NCI-H2196 treated with DMSO at 0.1 percent for 48 hours (cell line): ENCODE results near the gene ATP1B2.
"Not testable (repeated sequence)": the region's sequence is repeated elsewhere in the genome, so short reads cannot be mapped to it uniquely, and the experiment has no call there.

ENCODE experiments used
- DNase-seq: peaks from one replicate; lab custom pipeline; 2025; ENCODE audit not compliant: unreplicated experiment; lab: John Stamatoyannopoulos, UW

Gene ATP1B2

DNA sequence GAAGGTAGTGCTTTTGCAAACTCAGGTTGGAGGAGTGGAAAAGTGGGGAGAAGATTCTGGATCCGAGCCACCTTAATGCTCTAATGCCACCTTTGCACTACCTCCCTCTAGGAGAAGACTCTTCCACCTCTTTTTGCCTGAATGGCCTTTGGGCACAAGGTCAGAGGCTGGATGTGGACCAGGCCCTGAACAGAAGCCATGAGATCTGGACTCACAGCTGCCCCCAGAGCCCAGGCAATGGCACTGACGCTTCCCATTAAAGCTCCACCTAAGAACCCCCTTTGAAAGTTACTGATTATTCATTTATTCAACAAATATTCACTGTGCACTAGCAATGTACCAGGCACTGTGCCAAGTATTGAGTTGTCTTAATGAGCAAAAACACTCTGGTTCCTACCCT, 17.6 kb upstream of the ATP1B2 start:
- no peak for DNase-seq

DNA sequence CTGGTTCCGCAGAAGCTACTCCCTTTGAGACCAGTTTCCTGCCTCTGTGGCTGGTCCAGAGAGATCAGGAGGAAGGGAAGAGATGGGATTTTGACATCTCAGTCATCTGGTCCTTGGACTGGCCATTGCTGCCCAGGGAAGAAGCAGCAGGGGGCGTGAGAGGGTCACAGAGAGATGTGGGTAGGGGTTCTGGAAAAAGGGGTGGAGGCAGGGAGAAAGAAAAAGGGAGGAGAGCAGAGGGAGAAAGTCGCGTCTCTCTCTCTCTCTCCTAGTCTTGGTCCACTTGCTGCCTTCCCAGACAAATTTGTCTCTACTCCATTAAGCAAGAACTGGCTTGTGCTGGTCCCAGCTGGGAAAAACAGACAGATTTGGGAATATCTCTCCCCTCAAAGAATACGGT, 16.3 kb upstream of the ATP1B2 start:
- DNase-seq = no peak

DNA sequence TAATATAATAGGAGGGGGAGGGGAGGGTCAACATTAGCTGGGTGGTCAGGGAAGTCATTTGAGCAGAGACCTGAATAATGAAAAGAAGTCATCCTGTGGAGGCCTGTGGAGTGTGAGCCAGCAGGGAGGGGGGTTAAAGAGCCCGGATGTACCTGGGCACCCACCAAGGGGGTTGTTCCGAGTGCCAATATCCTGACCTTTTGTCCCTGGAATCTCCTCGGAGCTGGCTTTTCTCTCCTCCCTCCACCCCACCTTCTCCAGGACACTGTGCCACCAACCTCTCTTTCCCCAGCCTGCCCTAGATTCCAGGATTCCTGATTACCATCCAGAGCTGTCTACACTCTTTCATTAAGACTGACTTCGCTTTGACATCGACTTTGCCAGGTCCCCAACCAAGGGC, 14.6 kb upstream of the ATP1B2 start:
- DNase-seq = no peak

DNA sequence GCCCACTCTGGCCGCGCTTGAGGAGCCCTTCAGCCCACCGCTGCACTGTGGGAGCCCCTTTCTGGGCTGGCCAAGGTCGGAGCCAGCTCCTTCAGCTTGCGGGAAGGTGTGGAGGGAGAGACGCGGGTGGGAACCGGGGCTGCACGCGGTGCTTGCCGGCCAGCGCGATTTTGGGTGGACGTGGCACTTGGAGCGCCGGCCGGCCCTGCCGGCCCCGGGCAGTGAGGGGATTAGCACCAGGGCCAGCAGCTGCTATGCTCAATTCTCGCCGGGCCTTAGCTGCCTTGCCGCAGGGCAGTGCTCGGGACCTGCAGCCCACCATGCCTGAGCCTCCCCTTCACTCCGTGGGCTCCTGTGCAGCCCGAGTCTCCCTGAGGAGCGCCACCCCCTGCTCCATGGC, 9.9 kb upstream of the ATP1B2 start:
- no peak for DNase-seq

DNA sequence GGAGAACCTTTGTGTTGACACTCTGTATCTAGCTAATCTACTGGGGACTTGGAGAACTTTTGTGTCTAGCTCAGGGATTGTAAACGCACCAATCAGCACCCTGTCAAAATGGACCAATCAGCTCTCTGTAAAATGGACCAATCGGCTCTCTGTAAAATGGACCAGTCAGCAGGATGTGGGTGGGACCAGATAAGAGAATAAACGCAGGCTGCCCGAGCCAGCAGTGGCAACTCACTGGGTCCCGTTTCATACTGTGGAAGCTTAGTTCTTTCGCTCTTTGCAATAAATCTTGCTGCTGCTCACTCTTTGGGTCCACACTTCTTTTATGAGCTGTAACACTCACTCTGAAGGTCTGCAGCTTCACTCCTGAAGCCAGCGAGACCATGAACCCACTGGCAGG, 9.1 kb upstream of the ATP1B2 start:
- DNase-seq = not testable (repeated sequence)

DNA sequence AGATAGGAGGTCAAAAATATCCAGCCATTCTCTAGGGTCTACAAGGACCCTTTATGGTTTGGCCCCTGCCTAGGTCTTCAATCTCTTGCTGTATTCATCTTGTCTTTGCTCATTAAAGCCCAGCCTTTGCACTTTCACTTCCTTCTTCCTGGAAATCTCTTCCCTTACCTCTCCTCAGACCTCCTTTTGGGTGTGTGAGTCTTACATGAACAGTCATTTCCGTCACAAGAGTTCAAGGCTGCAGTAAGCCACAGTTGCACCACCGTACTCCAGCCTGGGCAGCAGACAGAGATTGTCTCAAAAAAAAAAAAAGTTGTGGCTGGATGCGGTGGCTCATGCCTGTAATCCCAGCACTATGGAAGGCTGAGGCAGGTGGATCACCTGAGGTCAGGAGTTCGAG, 6.0 kb upstream of the ATP1B2 start:
- no peak for DNase-seq

DNA sequence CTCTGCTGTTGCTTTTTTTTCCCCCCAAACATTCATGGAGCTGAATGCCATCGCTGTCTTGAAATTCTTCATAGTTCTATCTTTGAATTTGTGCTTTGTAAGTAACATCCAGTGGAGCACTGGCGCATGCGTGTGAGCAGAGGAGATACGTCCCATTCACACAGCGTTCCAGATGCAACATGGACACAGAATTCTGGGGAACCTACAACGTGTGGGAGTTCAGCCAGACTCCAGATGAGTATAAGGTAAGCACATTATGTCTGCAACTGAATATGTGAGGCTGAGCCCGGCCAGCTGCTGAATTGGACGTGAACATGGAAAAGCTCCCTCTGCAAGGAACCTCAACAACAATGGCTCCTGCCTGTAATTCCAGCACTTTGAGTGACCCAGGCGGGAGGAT, 4.3 kb upstream of the ATP1B2 start:
- no peak for DNase-seq

DNA sequence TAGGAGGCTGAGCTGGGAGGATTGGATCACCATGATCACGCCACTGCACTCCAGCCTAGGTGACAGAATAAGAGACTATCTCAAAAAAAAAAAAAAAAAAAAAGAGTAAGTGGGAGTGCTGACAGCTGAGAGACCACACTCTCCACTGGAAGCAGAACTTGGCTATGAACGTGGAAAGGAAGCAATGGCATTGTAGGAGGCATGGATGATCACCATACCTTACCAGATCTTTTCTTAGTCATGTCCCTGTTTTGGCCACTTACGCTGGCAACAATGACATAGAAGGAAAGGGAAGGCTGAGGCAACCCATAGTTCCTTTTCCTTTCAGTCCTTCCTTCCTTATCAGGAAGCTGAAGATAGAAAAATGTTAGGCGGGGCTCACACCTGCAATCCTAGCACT, 3.7 kb upstream of the ATP1B2 start:
- DNase-seq = no peak

DNA sequence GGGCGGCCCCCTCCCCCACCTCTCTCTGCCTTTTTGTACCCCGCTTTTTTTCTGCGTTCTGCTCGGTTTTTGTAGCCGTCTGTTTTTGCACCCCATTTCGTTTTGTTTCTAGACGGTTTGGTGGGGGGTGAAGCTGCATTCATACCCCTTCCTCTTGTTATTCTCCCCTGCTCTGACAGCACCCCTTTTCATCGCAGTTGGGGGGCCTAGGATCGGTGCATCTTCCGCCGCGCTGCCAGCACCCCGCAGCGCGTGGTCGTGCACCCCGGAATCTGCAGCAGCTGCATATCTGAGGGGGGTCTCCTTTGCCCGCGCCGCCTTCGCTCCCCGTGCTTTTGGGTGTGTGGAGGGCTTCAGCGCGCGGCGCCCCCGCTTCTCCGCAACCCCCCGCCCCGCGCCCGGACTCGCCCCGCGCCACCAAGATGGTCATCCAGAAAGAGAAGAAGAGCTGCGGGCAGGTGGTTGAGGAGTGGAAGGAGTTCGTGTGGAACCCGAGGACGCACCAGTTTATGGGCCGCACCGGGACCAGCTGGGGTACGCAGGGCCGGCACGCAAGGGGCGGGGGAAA, 455 bp downstream of the ATP1B2 start:
- DNase-seq = no peak

DNA sequence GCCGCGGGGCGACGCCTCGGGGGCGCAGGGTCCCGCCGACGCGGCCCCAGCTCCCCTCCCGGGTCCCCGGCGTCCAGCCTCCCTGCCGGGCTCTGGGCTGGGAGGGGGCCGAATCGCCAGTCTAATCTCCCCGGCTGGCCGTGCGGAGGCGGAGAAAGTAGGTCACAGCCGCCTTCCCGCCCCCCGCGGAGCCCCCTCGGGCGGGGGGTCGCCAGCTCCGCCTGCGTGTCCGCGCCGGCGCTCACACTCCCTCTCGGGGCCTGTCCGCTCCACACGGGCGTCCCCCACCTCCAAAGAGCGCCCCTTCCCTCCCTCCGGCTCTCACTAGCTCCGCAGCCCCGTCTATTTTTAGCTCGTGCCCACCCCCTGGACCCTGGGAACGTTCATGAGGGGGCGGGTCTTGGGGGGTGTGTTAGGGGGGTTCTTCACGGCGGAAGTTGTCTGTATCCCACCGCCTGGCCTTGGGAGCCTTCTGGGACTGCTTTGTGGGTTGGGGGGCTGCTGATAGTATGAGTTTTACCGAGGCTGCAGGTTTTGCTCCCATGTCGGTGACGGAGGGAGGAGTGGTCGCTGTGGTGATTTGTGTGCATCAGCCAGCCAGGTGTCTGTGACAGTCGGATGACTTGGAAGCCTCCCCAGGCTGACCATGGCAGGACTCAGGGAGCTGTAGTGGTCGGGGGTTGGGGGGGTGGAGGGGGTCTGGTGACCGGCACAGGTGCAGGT, 1.1 kb downstream of the ATP1B2 start:
- no peak for DNase-seq

DNA sequence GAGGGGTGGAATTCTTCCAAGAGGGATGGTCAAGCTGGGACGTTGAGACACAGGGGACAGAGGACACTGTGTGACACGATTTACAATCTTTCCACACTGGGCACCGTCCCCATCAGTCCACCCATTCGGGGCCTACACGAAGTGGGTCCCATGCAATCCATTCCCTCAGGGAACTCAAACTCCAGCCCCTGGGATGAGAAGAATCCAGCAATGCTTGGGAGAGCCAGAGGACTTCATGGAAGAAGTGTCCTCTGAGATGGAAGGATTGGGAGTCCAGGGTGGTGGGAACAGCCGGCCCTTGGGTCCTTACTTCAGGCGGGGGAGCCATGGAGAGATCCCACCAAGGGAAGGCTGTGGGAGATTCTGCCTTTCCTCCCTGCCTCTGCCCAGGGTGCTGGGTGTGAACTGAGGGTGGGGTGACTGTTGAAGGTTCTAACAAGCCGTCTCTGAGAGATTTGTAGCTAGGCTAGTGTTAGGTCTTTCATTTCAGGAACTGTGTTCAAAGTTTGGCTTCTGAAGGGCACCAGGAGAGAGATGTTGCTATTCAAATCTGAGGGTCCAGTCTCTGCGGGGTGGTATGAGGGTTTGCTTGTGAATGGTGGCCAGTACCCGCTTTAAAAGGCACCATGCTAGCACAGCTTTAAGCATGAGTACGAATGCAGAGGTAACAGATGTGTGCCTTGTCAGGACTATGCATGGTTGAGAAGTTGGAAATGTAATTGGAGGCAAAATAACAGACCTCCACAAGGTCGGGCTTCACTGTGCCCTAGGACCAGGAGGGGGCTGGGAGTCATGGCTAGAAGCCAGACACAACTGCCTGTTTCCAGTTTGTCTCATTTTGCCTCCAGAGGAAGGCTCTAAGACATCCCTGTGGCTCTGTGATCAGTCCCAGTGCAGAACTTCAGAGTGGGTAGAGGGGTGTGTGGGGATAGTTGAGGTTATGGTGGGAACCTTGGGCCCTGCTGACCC, 1.9 kb downstream of the ATP1B2 start:
- no peak for DNase-seq

DNA sequence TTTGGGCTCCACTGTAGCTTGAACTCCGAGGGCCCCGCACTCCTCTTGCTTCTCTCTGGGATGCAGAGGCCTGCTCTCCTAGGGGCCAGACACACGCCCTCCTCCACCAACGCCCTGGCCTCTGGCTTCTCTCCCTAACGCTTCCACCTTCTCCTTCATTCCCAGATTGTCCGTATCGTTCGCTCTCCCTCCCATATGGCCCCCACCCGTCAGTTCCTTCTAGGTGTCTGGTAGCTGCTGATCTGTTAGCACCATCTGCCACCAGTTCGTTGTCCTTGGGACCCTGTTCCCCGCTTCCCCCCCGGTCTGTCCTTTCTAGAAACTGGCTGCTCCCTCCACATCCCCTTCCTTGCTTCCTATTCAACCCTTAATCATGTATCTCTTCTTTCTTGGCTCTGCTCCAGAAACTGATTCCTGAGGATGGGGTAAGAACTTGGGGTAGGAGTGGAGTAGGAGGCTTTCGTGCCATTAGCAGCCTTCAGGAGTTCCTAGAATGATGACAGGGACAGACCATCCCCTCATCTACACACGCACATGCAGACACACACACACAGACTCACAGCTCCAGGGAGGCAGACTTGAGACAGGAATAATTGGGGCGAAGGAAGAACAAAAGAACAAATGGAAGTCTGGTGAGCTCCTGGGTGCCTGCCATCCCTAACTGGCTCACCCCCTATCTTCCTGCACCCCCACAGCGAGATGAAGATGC, 4.3 kb downstream of the ATP1B2 start:
- no peak for DNase-seq

DNA sequence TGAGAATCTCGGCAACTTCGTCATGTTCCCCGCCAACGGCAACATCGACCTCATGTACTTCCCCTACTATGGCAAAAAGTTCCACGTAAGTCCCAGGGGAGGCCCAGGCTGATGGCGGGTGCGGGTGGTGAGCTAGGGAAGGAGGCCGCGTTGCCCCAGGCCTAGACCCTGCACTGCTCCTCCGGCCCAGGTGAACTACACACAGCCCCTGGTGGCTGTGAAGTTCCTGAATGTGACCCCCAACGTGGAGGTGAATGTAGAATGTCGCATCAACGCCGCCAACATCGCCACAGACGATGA, 4.8 kb downstream of the ATP1B2 start:
- DNase-seq = no peak

DNA sequence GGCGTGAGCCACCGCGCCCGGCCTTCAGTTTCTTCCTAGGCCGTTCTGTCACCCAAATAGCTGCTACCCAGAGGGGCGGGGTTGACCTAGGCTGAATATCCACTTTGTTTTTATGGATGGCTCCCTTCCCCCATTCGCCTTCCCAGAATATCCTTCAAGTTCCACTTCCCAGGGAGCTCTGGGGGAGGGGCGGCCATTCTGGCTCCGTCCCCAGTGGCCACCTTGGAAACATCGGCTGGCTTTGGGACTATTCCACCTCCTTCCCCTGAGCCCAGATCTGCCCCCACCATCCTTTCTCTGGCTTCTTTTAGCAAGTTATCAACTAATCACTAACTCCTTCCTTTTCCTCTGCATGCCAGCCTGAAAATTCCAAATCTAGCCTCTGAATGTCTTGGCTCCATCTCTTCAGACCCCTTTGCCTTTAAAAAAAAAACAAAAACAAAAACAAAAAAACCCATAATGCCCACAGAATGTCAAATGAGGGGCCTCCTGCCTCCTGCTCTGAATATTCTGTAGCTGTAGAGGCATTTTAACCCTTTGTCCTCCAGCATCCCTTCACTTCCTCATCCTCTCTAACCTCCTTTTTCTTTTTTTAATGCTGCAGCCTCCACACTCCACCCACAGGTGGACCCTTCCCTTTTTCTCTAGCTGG, 6.4 kb downstream of the ATP1B2 start:
- DNase-seq = no peak

DNA sequence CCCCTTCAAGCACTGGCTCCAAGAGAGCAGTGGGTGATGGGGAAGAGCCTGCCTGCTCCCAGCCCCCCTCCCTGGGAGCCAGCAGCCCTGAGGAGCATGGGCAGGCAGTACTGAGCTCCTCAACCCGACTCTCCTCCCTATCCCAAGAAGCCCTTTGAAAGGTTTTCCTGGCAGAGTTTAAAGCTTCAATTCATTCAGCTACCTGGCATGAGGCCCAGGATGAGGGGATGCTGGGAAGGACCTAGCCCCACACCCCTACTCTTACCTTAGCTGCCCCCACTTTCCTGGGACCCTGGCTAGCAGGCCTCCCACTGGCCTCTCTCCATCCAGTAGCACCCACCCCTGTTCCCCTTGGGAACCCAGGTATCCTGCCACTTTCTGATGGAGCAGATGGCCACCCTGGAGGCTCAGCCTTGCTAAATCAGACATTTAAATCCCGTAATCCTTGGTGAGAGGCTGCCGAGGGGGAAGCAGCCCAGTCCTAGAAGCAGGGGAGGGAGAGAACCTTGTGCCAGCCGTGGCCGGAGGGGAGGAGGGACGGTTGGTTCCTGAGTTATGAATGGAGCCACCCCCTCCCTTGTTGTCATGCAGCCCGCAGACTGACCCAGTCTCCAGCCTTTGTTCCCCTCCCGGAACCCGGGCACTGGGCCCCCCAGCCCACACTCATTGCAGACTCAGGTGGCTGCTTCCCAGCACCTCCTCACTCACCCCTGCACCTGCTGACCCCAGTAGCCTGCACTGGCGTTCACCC, 17.1 kb downstream of the ATP1B2 start:
- no peak for DNase-seq

DNA sequence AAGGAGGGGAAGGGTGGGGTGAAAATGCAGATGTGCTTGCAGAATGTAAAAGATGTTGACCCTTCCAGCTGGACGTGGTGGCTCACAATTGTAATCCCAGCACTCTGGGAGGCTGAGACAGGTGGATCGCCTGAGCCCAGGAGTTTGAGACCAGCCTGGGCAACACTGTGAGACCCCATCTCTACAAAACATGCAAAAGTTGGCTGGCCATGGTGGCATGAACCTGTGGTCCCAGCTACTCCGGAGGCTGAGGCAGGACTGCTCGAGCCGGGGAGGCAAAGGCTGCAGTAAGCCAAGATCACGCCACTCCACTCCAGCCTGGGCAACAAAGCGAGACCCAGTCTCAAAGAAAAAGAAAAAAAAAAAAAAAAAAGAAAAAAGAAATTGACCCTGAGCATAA, 17.8 kb downstream of the ATP1B2 start:
- DNase-seq = no peak

DNA sequence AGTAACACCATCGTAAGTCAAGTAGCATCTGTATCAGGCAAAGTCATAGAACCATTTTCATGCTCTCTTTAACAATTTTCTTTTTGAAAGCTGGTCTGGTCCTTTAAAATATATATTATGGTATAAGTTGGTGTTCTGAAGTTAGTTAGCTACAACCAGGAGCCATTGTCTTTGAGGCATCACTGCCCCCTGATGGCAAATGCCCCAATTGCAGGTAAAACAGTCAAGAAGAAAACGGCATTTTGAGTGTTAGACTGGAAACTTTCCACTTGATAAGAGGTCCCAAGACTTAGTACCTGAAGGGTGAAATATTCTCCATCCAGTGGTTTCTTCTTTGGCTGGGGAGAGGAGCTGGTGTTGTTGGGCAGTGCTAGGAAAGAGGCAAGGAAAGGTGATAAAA, 22.5 kb downstream of the ATP1B2 start:
- no peak for DNase-seq

DNA sequence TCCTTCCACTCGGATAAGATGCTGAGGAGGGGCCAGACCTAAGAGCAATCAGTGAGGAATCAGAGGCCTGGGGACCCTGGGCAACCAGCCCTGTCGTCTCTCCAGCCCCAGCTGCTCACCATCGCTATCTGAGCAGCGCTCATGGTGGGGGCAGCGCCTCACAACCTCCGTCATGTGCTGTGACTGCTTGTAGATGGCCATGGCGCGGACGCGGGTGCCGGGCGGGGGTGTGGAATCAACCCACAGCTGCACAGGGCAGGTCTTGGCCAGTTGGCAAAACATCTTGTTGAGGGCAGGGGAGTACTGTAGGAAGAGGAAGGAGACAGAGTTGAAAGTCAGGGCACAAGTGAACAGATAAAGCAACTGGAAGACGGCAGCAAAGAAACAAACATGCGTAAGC, 24.2 kb downstream of the ATP1B2 start:
- no peak for DNase-seq

DNA sequence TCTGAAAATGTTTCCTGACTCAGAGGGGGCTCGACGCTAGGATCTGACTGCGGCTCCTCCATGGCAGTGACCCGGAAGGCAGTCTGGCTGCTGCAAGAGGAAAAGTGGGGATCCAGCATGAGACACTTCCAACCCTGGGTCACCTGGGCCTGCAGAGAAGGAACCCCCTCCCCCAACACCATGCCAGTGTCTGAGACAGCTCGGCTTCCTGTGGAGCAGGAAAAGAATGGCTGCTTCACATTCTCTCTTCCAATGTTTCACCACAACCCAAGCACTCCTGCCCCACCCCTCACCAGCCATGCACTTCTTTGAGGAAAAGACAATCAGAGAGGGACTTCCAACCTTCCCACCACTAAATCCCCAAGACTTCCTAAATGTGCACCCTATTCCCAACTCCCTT, 25.8 kb downstream of the ATP1B2 start:
- no peak for DNase-seq

DNA sequence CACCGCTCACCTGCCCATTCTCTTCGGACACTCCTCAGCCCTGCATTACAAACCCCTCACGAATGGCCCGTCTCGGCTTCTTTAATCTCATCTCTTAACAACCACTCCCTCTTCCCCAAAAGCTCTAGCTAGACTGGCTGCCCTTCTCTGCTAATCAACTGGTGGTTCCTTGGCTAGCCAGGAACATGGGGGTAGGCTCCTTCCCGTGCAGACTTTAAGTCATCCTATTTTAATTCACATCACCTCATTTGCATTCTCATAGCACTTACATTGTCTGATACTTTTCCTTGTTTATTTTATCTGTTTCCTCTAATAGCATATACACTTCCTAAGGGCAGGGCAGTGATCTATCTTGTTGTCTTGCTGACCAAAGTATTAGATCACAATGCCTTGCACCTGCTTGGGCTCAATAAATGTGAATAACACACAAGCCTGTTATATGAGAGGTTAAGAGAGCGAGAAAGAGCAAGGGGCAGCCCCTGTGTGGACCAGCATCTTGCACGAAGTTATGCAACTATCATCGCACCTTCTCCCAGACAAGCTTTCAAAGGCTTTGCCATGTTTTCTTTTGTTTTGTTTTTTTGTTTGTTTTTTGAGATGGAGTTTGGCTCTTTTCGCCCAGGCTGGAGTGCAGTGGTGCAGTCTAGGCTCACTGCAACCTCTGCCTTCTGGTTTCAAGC, 26.8 kb downstream of the ATP1B2 start:
- DNase-seq = no peak
